Liver (tissue), 9 donors: Measurements from ENCODE around the gene TSTD2. TPM values are rescaled to one million over a fixed set of nuclear protein-coding genes. Genes with fewer than 3 reads are reported as not detected.
A peak's percentile ranks its signal among the peaks of the same experiment; 100 is the strongest.

Source experiments
- DNase-seq: peaks from one replicate; pipeline ENCODE4 v3.0.0-alpha.2; 2017; ENCODE audit warnings: low spot score
- H3K27ac ChIP-seq, 2 donors: one replicate each; pipeline ENCODE4 v1.7.0; 2013; ENCODE audit warnings: inconsistent platforms in 2 of 2, low read length in 2 of 2, control low read depth in 1 of 2, low read depth in 1 of 2, mild to moderate bottlenecking in 1 of 2
- H3K27me3 ChIP-seq, 4 donors: one replicate each; pipeline versions ENCODE4 v1.6.1 to v1.7.0; 2013; ENCODE audit warnings: low read length in 3 of 4, inconsistent platforms in 1 of 4, mild to moderate bottlenecking in 1 of 4, moderate library complexity in 1 of 4; ENCODE audit not compliant: control insufficient read depth in 4 of 4, insufficient read depth in 4 of 4
- H3K36me3 ChIP-seq, 4 donors: one replicate each; pipeline versions ENCODE4 v1.6.1 to v1.7.0; 2013; ENCODE audit warnings: low read length in 3 of 4, mild to moderate bottlenecking in 3 of 4, low read depth in 1 of 4, moderate library complexity in 1 of 4; ENCODE audit not compliant: control insufficient read depth in 4 of 4, insufficient read depth in 3 of 4
- H3K4me1 ChIP-seq, 4 donors: one replicate each; pipeline versions ENCODE4 v1.6.1 to v1.7.0; 2013; ENCODE audit warnings: low read length in 3 of 4, mild to moderate bottlenecking in 3 of 4, moderate library complexity in 1 of 4; ENCODE audit not compliant: control insufficient read depth in 4 of 4, insufficient read depth in 4 of 4
- H3K4me3 ChIP-seq, 3 donors: one replicate each; pipeline versions ENCODE4 v1.6.1 to v1.7.0; 2013; ENCODE audit warnings: low read length in 3 of 3, control low read depth in 1 of 3, low read depth in 1 of 3, mild to moderate bottlenecking in 1 of 3
- H3K9ac ChIP-seq, 2 donors: one replicate each; pipeline ENCODE4 v1.7.0; 2013; ENCODE audit warnings: low read length in 2 of 2, mild to moderate bottlenecking in 2 of 2, moderate library complexity in 2 of 2, control low read depth in 1 of 2, low read depth in 1 of 2
- H3K9me3 ChIP-seq, 4 donors: one replicate each; pipeline versions ENCODE4 v1.6.1 to v1.7.0; 2013; ENCODE audit warnings: low read length in 3 of 4; ENCODE audit not compliant: control insufficient read depth in 4 of 4
- ATF3 ChIP-seq: IDR thresholded peaks from 2 replicates; pipeline ENCODE4 v1.6.1; 2016; ENCODE audit warnings: antibody characterized with exemption
- EGR1 ChIP-seq, 2 donors: IDR thresholded peaks; 2 replicates each; pipeline ENCODE4 v1.6.1; 2016 to 2018; ENCODE audit warnings: antibody characterized with exemption in 2 of 2, low read depth in 2 of 2
- FOXA1 ChIP-seq: IDR thresholded peaks from 2 replicates; pipeline ENCODE4 v1.6.1; 2016; ENCODE audit warnings: antibody characterized with exemption
- FOXA2 ChIP-seq: IDR thresholded peaks from 2 replicates; pipeline ENCODE4 v1.6.1; 2016; ENCODE audit warnings: antibody characterized with exemption
- GABPA ChIP-seq, 2 donors: IDR thresholded peaks in 1 of 2; conservative IDR thresholded peaks in 1 of 2; 2 replicates each; pipeline ENCODE4 v1.6.1; 2016; ENCODE audit warnings: antibody characterized with exemption in 2 of 2, mild to moderate bottlenecking in 1 of 2, moderate library complexity in 1 of 2
- HNF4A ChIP-seq, 2 donors: conservative IDR thresholded peaks; 2 replicates each; pipeline ENCODE4 v1.6.1; 2016; ENCODE audit warnings: antibody characterized with exemption in 2 of 2, mild to moderate bottlenecking in 2 of 2
- HNF4G ChIP-seq: IDR thresholded peaks from 2 replicates; pipeline ENCODE4 v1.6.1; 2016; ENCODE audit warnings: antibody characterized with exemption
- JUND ChIP-seq, 2 donors: IDR thresholded peaks; 2 replicates each; pipeline ENCODE4 v1.6.1; 2016; ENCODE audit warnings: antibody characterized with exemption in 2 of 2
- NR2F2 ChIP-seq: IDR thresholded peaks from 2 replicates; pipeline ENCODE4 v1.6.1; 2016; ENCODE audit warnings: antibody characterized with exemption
- RAD21 ChIP-seq, 2 donors: IDR thresholded peaks; 2 replicates each; pipeline ENCODE4 v1.6.1; 2016; ENCODE audit warnings: antibody characterized with exemption in 2 of 2, mild to moderate bottlenecking in 2 of 2
- REST ChIP-seq: IDR thresholded peaks from 2 replicates; pipeline ENCODE4 v1.6.1; 2016; ENCODE audit warnings: antibody characterized with exemption, mild to moderate bottlenecking
- RXRA ChIP-seq, 2 donors: IDR thresholded peaks; 2 replicates each; pipeline ENCODE4 v1.6.1; 2017 to 2018; ENCODE audit warnings: antibody characterized with exemption in 2 of 2, mild to moderate bottlenecking in 1 of 2
- SP1 ChIP-seq: IDR thresholded peaks from 2 replicates; pipeline ENCODE4 v1.6.1; 2018; ENCODE audit warnings: antibody characterized with exemption, mild to moderate bottlenecking
- TAF1 ChIP-seq: conservative IDR thresholded peaks from 2 replicates; pipeline ENCODE4 v1.6.1; 2016; ENCODE audit warnings: antibody characterized with exemption, mild to moderate bottlenecking
- YY1 ChIP-seq: IDR thresholded peaks from 2 replicates; pipeline ENCODE4 v1.6.1; 2016; ENCODE audit warnings: antibody characterized with exemption, mild to moderate bottlenecking
- WGBS: extraction: QIAGEN DNeasy Blood & Tissue Kit; methylation state at CpG from one replicate; pipeline ENCODE4 v1.1.7; 2013; 5-methylcytosine and 5-hydroxymethylcytosine counted together
- polyA plus RNA-seq, 2 donors: library from polyadenylated mRNA; stranded (reverse) in 1 of 2; unstranded in 1 of 2; fragments of 200-250 nt in 1 of 2; fragments of >200 nt in 1 of 2; fragmentation: Nextera tagmentation in 1 of 2; extraction: Ambion mirVana in 1 of 2; gene quantifications; one replicate each; pipeline versions ENCODE4 v1.2.1 to v1.2.3, GENCODE V29; 2013 to 2015
- total RNA-seq, 2 donors: library from RNA; depleted of rRNA; stranded (reverse); fragments of >200 nt; gene quantifications; one replicate each; pipeline ENCODE4 v1.2.3, GENCODE V29; 2014
- TF ChIP-seq, protein P1 (sequence below): IDR thresholded peaks from 2 replicates; pipeline ENCODE4 v1.6.1; 2016; ENCODE audit warnings: antibody characterized with exemption
- TF ChIP-seq, protein P2 (sequence below): IDR thresholded peaks from 2 replicates; pipeline ENCODE4 v1.6.1; 2016; ENCODE audit warnings: antibody characterized with exemption
- TF ChIP-seq, protein P3 (sequence below): fragments of 150-350 bp; IDR thresholded peaks from 2 replicates; pipeline ENCODE4 v1.5.1; 2017; ENCODE audit warnings: improper control_type of control experiment, low read depth, low read length; ENCODE audit not compliant: missing input control
- donor health status: healthy.
- donor health status: healthy.
- donor health status: healthy.
- donor health status: healthy.
- donor health status: healthy.

The TSTD2 gene
- total and polyA plus RNA-seq, 4 donors, result 4.6 to 13.8 (median 7.1) TPM

- peaks cover 4 to 45% (median 29%) of the 10 kb centered on the region in 4 donors for H3K4me1 ChIP-seq
- no peaks in the 10 kb centered on the region for H3K9me3 ChIP-seq
- H3K36me3 ChIP-seq, result peaks cover 0 to 5% (median under 1%) of the 10 kb centered on the region in 4 donors
- peak; percentile 71 to 94 for TF ChIP-seq JUND (IDR thresholded peaks at IDR 0.05)
- no peak for TF ChIP-seq RXRA (IDR thresholded peaks at IDR 0.05)
- TF ChIP-seq TAF1, result peak; percentile 45
- no peak for TF ChIP-seq ATF3
- no peak for TF ChIP-seq HNF4G
- WGBS, result 2% methylated on average over 27 of the region's 27 CpGs
- peak overlapping the region; percentile 94 to 98 for H3K27ac ChIP-seq
- H3K9ac ChIP-seq, result peak overlapping the region; percentile 65 to 96
- H3K4me3 ChIP-seq, result peak overlapping the region; percentile 70 to 86 (median 73)
- peak; percentile 62 for DNase-seq
- H3K27me3 ChIP-seq, result no peaks in the 10 kb centered on the region
Measured at GRCh38 chr9:97632248-97632984, 752 bp downstream of the TSTD2 start.

DNA sequence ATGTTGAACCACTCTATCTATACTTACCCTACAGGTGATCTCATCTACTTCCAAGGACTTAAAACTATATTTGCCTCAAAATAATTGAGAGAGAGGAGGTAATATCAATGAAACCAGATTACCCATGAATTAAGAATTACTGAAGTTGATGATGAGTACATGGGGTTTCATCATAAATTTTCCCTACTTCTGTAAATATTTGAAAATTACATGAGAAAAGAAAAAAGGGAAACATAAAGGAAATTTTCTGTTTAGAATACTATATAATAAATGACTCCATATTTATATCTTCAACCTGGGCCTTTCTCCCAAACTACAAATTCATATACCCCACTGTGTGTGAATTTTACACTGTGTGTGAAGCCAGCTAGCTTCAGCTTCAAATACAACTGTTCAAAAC lies 2.6 kb downstream of the TSTD2 start:
- no peaks in the 10 kb centered on the region for H3K9me3 ChIP-seq
- TF ChIP-seq, protein P1, sequence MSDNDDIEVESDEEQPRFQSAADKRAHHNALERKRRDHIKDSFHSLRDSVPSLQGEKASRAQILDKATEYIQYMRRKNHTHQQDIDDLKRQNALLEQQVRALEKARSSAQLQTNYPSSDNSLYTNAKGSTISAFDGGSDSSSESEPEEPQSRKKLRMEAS, result no peak
- TF ChIP-seq EGR1 (IDR thresholded peaks at IDR 0.05; ENCODE audit: low read depth in 2 of 2), result no peak
- TF ChIP-seq, protein P2, sequence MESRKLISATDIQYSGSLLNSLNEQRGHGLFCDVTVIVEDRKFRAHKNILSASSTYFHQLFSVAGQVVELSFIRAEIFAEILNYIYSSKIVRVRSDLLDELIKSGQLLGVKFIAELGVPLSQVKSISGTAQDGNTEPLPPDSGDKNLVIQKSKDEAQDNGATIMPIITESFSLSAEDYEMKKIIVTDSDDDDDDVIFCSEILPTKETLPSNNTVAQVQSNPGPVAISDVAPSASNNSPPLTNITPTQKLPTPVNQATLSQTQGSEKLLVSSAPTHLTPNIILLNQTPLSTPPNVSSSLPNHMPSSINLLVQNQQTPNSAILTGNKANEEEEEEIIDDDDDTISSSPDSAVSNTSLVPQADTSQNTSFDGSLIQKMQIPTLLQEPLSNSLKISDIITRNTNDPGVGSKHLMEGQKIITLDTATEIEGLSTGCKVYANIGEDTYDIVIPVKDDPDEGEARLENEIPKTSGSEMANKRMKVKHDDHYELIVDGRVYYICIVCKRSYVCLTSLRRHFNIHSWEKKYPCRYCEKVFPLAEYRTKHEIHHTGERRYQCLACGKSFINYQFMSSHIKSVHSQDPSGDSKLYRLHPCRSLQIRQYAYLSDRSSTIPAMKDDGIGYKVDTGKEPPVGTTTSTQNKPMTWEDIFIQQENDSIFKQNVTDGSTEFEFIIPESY, result no peak
- no peak for TF ChIP-seq SP1
- TF ChIP-seq ATF3, result no peak
- TF ChIP-seq HNF4G, result no peak
- no peak for TF ChIP-seq REST
- TF ChIP-seq RXRA (IDR thresholded peaks at IDR 0.05), result no peak
- TF ChIP-seq FOXA1, result no peak
- TF ChIP-seq NR2F2, result no peak
- no peak for TF ChIP-seq YY1
- no peak for TF ChIP-seq HNF4A (conservative IDR thresholded peaks at IDR 0.05)
- TF ChIP-seq FOXA2, result no peak
- TF ChIP-seq RAD21 (IDR thresholded peaks at IDR 0.05), result no peak
- TF ChIP-seq JUND (IDR thresholded peaks at IDR 0.05), result no peak
- TF ChIP-seq TAF1, result no peak
- TF ChIP-seq, protein P3, sequence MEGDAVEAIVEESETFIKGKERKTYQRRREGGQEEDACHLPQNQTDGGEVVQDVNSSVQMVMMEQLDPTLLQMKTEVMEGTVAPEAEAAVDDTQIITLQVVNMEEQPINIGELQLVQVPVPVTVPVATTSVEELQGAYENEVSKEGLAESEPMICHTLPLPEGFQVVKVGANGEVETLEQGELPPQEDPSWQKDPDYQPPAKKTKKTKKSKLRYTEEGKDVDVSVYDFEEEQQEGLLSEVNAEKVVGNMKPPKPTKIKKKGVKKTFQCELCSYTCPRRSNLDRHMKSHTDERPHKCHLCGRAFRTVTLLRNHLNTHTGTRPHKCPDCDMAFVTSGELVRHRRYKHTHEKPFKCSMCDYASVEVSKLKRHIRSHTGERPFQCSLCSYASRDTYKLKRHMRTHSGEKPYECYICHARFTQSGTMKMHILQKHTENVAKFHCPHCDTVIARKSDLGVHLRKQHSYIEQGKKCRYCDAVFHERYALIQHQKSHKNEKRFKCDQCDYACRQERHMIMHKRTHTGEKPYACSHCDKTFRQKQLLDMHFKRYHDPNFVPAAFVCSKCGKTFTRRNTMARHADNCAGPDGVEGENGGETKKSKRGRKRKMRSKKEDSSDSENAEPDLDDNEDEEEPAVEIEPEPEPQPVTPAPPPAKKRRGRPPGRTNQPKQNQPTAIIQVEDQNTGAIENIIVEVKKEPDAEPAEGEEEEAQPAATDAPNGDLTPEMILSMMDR, result no peak
- TF ChIP-seq GABPA (IDR thresholded peaks at IDR 0.05 in 1 of 2, conservative IDR thresholded peaks at IDR 0.05 in 1 of 2), result no peak
- H3K4me1 ChIP-seq, result peaks cover 4 to 37% (median 23%) of the 10 kb centered on the region in 4 donors
- DNase-seq, result no peak
- no peaks in the 10 kb centered on the region for H3K27me3 ChIP-seq
- H3K9ac ChIP-seq, result no peak overlapping the region
- H3K27ac ChIP-seq, result no peak overlapping the region
- no peak overlapping the region for H3K4me3 ChIP-seq
- peaks cover 0 to 5% (median under 1%) of the 10 kb centered on the region in 4 donors for H3K36me3 ChIP-seq
